GM10248 (cell line): Measurements from ENCODE around the gene VCL.
"Not testable (repeated sequence)": the region's sequence is repeated elsewhere in the genome, so short reads cannot be mapped to it uniquely, and the experiment has no call there.

Experiments
- CTCF ChIA-PET: fragments of 300-600 bp; sonication (Branson Sonifier 250); formaldehyde crosslinking; extraction: SDS; loops from one replicate; lab custom pipeline; 2021; ENCODE audit warnings: antibody characterized with exemption; lab: Yijun Ruan, JAX
- POLR2A ChIA-PET: fragments of 350-650 bp; sonication (Branson Sonifier 250); formaldehyde crosslinking; extraction: SDS; loops from one replicate; lab custom pipeline; 2020; ENCODE audit warnings: antibody characterized with exemption; lab: Yijun Ruan, JAX
- DNase-seq: peaks from one replicate; pipeline ENCODE4 v3.0.0; 2012; ENCODE audit errors: extremely low spot score
- CTCF ChIP-seq: IDR thresholded peaks from 2 replicates; pipeline ENCODE4 v1.5.1; 2012; ENCODE audit warnings: mild to moderate bottlenecking, low read depth; ENCODE audit errors: extremely low read depth, missing control alignments, control extremely low read depth

VCL gene

GRCh38 chr10:74121368-74121767 lies 123.5 kb downstream of the VCL start:
- no peak for TF ChIP-seq CTCF
- CTCF ChIA-PET: no interaction called here
- POLR2A ChIA-PET: no interaction called here
- DNase-seq: no peak

GRCh38 chr10:74122060-74122459 lies 124.1 kb downstream of the VCL start:
- no peak for DNase-seq
- TF ChIP-seq CTCF: no peak
- ChIA-PET POLR2A (no interaction called here), CTCF (interaction anchor here (5.3 kb wide), 1 partner anchor 17 kb away, joined by 31 read pairs; no protein-coding TSS in a partner anchor)

GRCh38 chr10:74123081-74123480 lies 125.2 kb downstream of the VCL start:
- ChIA-PET CTCF (interaction anchor here (0.8 to 5.3 kb wide), 6 partner anchors 10 to 50 kb away, joined by 3 to 31 read pairs (median 4); no protein-coding TSS in a partner anchor), POLR2A (interaction anchor here (0.6 kb wide), 1 partner anchor 34 kb away, joined by 3 read pairs; no protein-coding TSS in a partner anchor)
- TF ChIP-seq CTCF: no peak
- no peak for DNase-seq

- ChIA-PET POLR2A (no interaction called here), CTCF (interaction anchor here (0.9 to 2.3 kb wide), 4 partner anchors 9 to 253 kb away, joined by 3 to 7 read pairs (median 4); no protein-coding TSS in a partner anchor)
- TF ChIP-seq CTCF: no peak
- DNase-seq: no peak
Observed at GRCh38 chr10:74133923-74134820, 136.3 kb downstream of the VCL start.

- no peak for DNase-seq
- CTCF ChIA-PET: interaction anchor here (1.0 to 2.3 kb wide), 4 partner anchors 8 to 254 kb away, joined by 3 to 7 read pairs (median 5); partner anchors contain the start of genes ADK and AP3M1
- POLR2A ChIA-PET: no interaction called here
- TF ChIP-seq CTCF: no peak
Observed at GRCh38 chr10:74135452-74135851, 137.5 kb downstream of the VCL start.

- POLR2A ChIA-PET: no interaction called here
- CTCF ChIA-PET: interaction anchor here (0.7 to 3.1 kb wide), 5 partner anchors 10 to 20 kb away, joined by 3 to 8 read pairs (median 4); partner anchors contain the start of genes ADK and AP3M1
Observed at GRCh38 chr10:74137992-74138391, 140.1 kb downstream of the VCL start.

GRCh38 chr10:74138596-74138995 lies 140.7 kb downstream of the VCL start:
- CTCF ChIA-PET: interaction anchor here (0.7 to 3.1 kb wide), 6 partner anchors 9 to 31 kb away, joined by 3 to 8 read pairs (median 4); partner anchors contain the start of genes ADK and AP3M1
- DNase-seq, POLR2A ChIA-PET: not testable (repeated sequence)

More at GRCh38 chr10:74137992-74138391, 140.1 kb downstream of the VCL start:
- no peak for DNase-seq
- no peak for TF ChIP-seq CTCF
